Activated T-cell treated with anti-CD3 and anti-CD28 coated beads, Interleukin-2, amount 50 U/mL, for 48 hours (primary cell): ENCODE measurements around the gene B4GALNT2.
"Not testable (repeated sequence)": the region's sequence is repeated elsewhere in the genome, so short reads cannot be mapped to it uniquely, and the experiment has no call there.

Experiments used
- DNase-seq, 2 experiments: peaks; one replicate each; pipeline ENCODE4 v3.0.0-alpha.2; 2020

The B4GALNT2 gene

GRCh38 chr17:49184522-49184921 lies 52.0 kb downstream of the B4GALNT2 start:
- not testable (repeated sequence) for DNase-seq

GRCh38 chr17:49185381-49185780 lies 52.8 kb downstream of the B4GALNT2 start:
- not testable (repeated sequence) for DNase-seq

GRCh38 chr17:49187301-49187700 lies 54.7 kb downstream of the B4GALNT2 start:
- no peak for DNase-seq

- no peak for DNase-seq
These were observed 58.4 kb downstream of the B4GALNT2 start for GRCh38 chr17:49190932-49191331.

- no peak for DNase-seq
These were observed 58.9 kb downstream of the B4GALNT2 start for GRCh38 chr17:49191409-49191916.

GRCh38 chr17:49191917-49192741 lies 59.6 kb downstream of the B4GALNT2 start:
- DNase-seq, result peak; percentile 84 to 99

- peak; percentile 48 to 54 for DNase-seq
These were observed 61.1 kb downstream of the B4GALNT2 start for GRCh38 chr17:49193513-49194296.

GRCh38 chr17:49194297-49194607 lies 61.7 kb downstream of the B4GALNT2 start:
- DNase-seq, result no peak

- DNase-seq, result no peak
These were observed 63.2 kb downstream of the B4GALNT2 start for GRCh38 chr17:49195751-49196150.

- DNase-seq, result no peak
These were observed 64.0 kb downstream of the B4GALNT2 start for GRCh38 chr17:49196520-49196919.

- DNase-seq, result no peak
These were observed 64.9 kb downstream of the B4GALNT2 start for GRCh38 chr17:49197346-49197998.

GRCh38 chr17:49198211-49198610 lies 65.6 kb downstream of the B4GALNT2 start:
- DNase-seq, result no peak

GRCh38 chr17:49200423-49201083 lies 68.0 kb downstream of the B4GALNT2 start:
- DNase-seq, result no peak

- no peak for DNase-seq
These were observed 68.9 kb downstream of the B4GALNT2 start for GRCh38 chr17:49201481-49201927.

GRCh38 chr17:49203796-49204195 lies 71.2 kb downstream of the B4GALNT2 start:
- no peak for DNase-seq

GRCh38 chr17:49204516-49204915 lies 71.9 kb downstream of the B4GALNT2 start:
- DNase-seq, result no peak

- DNase-seq, result peak in 1 of 2 experiments; percentile 51
These were observed 76.5 kb downstream of the B4GALNT2 start for GRCh38 chr17:49209061-49209571.

- DNase-seq, result peak; percentile 78 to 80
These were observed 77.8 kb downstream of the B4GALNT2 start, which contains the start of the genes ABI3 and GNGT2 for GRCh38 chr17:49210158-49211029. ABI3 (plus strand) TSS chr17:49210707; CDS start chr17:49210725, 18 bp downstream. GNGT2 (minus strand) TSS chr17:49210574; CDS start chr17:49207422, 3,152 bp downstream.

GRCh38 chr17:49213399-49213798 lies 80.8 kb downstream of the B4GALNT2 start:
- DNase-seq, result no peak

- DNase-seq, result no peak
These were observed 81.3 kb downstream of the B4GALNT2 start for GRCh38 chr17:49213847-49214246.

- no peak for DNase-seq
These were observed 82.2 kb downstream of the B4GALNT2 start for GRCh38 chr17:49214676-49215360.
